OCI-LY3 (cell line): ENCODE data around the gene ALDH1A3.

ENCODE experiments used
- H2AFZ ChIP-seq: fragments of 200-600, 300-600 bp; shearing (Covaris generic); 2 replicates; pipeline ENCODE4 v1.6.0; 2014; ENCODE audit warnings: antibody characterized with exemption, low read depth, low read length
- H3K27ac ChIP-seq: fragments of 200-600, 300-600 bp; sonication (generic); 2 replicates; pipeline ENCODE4 v1.5.1; 2014; ENCODE audit warnings: mild to moderate bottlenecking, low read length, moderate library complexity, mixed read lengths
- H3K27me3 ChIP-seq: fragments of 200-600, 300-600 bp; sonication (generic); 2 replicates; pipeline ENCODE4 v1.6.1; 2014; ENCODE audit warnings: low read depth, low read length, mixed read lengths
- H3K36me3 ChIP-seq: fragments of 200-600, 300-600 bp; sonication (generic); replicated peaks from 2 replicates; pipeline ENCODE3; 2014; ENCODE audit warnings: low read depth, low read length, mixed read lengths
- H3K4me1 ChIP-seq: fragments of 300-600, 200-600 bp; sonication (generic); 2 replicates; pipeline ENCODE4 v1.6.1; 2014; ENCODE audit warnings: low read length, mixed read lengths
- H3K4me2 ChIP-seq: fragments of 200-600, 300-600 bp; sonication (generic); 2 replicates; pipeline ENCODE4 v1.6.1; 2014; ENCODE audit warnings: low read length, mixed read lengths
- H3K4me3 ChIP-seq: fragments of 300-600, 200-600 bp; sonication (generic); 2 replicates; pipeline ENCODE4 v1.5.1; 2014; ENCODE audit warnings: antibody characterized with exemption, mild to moderate bottlenecking, low read length, moderate library complexity
- H3K79me2 ChIP-seq: fragments of 300-600, 200-600 bp; shearing (Covaris generic); 2 replicates; pipeline ENCODE4 v1.6.1; 2014; ENCODE audit warnings: mild to moderate bottlenecking, low read length, mixed read lengths
- H3K9ac ChIP-seq: fragments of 300-600, 200-600 bp; shearing (Covaris generic); 2 replicates; pipeline ENCODE4 v1.6.0; 2014; ENCODE audit warnings: mild to moderate bottlenecking, low read length, moderate library complexity
- H3K9me3 ChIP-seq: fragments of 200-600, 300-600 bp; shearing (Covaris generic); 2 replicates; pipeline ENCODE4 v1.6.1; 2014; ENCODE audit warnings: low read length, mixed read lengths; ENCODE audit not compliant: insufficient read depth
- H4K20me1 ChIP-seq: fragments of 200-600, 300-600 bp; sonication (generic); 2 replicates; pipeline ENCODE4 v1.6.1; 2016; ENCODE audit warnings: low read length, mixed read lengths; ENCODE audit not compliant: insufficient read depth
- CTCF ChIP-seq: fragments of 200-600, 300-600 bp; sonication (generic); IDR thresholded peaks from 2 replicates; pipeline ENCODE4 v1.5.1; 2014; ENCODE audit warnings: antibody characterized with exemption, low read length, low read depth
- EZH2phosphoT487 ChIP-seq: fragments of 200-600 bp; shearing (Covaris generic); IDR thresholded peaks from 2 replicates; pipeline ENCODE4 v1.6.1; 2018; ENCODE audit warnings: antibody characterized with exemption, mixed run types, low read depth

ALDH1A3 gene

GRCh38 chr15:100863075-100863795 is 16.4 kb upstream of the ALDH1A3 start:
- Histone ChIP-seq H4K20me1 (no peaks in the 10 kb centered on the region), H3K4me1 (peaks cover 18% of the 10 kb centered on the region), H3K79me2 (no peaks in the 10 kb centered on the region), H3K9me3 (0 out of 2 replicates have a peak, but pooled peaks cover 3% of the 10 kb centered on the region), H3K4me3 (no peak overlapping the region), H3K27ac (no peak overlapping the region), H3K9ac (no peak overlapping the region), H3K36me3 (peaks cover 10% of the 10 kb centered on the region), H2AFZ (no peak overlapping the region), H3K4me2 (no peak overlapping the region), H3K27me3 (no peaks in the 10 kb centered on the region)
- no peak for TF ChIP-seq CTCF
- TF ChIP-seq EZH2phosphoT487 = no peak

GRCh38 chr15:100863796-100864267 is 15.8 kb upstream of the ALDH1A3 start:
- Histone ChIP-seq H3K4me1 (peaks cover 18% of the 10 kb centered on the region), H3K4me3 (no peak overlapping the region), H4K20me1 (no peaks in the 10 kb centered on the region), H3K27ac (no peak overlapping the region), H3K9me3 (0 out of 2 replicates have a peak, but pooled peaks cover 3% of the 10 kb centered on the region), H3K79me2 (no peaks in the 10 kb centered on the region), H3K36me3 (peaks cover 10% of the 10 kb centered on the region), H3K4me2 (no peak overlapping the region), H2AFZ (no peak overlapping the region), H3K9ac (no peak overlapping the region), H3K27me3 (no peaks in the 10 kb centered on the region)
- TF ChIP-seq EZH2phosphoT487 = no peak
- TF ChIP-seq CTCF = no peak

- peaks cover 4% of the 10 kb centered on the region; the same call in 1 of the 2 replicates for H3K9me3 ChIP-seq
- H3K4me2 ChIP-seq = no peak overlapping the region
- H3K9ac ChIP-seq = no peak overlapping the region
- TF ChIP-seq CTCF = no peak
- TF ChIP-seq EZH2phosphoT487 = no peak
- H4K20me1 ChIP-seq = no peaks in the 10 kb centered on the region
- no peak overlapping the region for H3K27ac ChIP-seq
- peaks cover 13% of the 10 kb centered on the region for H3K4me1 ChIP-seq
- no peak overlapping the region for H3K4me3 ChIP-seq
- H3K27me3 ChIP-seq = no peaks in the 10 kb centered on the region
- no peaks in the 10 kb centered on the region for H3K36me3 ChIP-seq
- H2AFZ ChIP-seq = no peak overlapping the region
- no peaks in the 10 kb centered on the region for H3K79me2 ChIP-seq
Measured at GRCh38 chr15:100866386-100867330, 13.0 kb upstream of the ALDH1A3 start.

GRCh38 chr15:100867433-100867832 is 12.2 kb upstream of the ALDH1A3 start:
- no peak overlapping the region for H3K4me3 ChIP-seq
- peaks cover 4% of the 10 kb centered on the region; the same call in 1 of the 2 replicates for H3K9me3 ChIP-seq
- H3K4me1 ChIP-seq = peaks cover 6% of the 10 kb centered on the region
- no peak overlapping the region for H2AFZ ChIP-seq
- H3K79me2 ChIP-seq = no peaks in the 10 kb centered on the region
- H3K36me3 ChIP-seq = no peaks in the 10 kb centered on the region
- H3K27me3 ChIP-seq = no peaks in the 10 kb centered on the region
- H3K4me2 ChIP-seq = no peak overlapping the region
- no peaks in the 10 kb centered on the region for H4K20me1 ChIP-seq
- no peak overlapping the region for H3K9ac ChIP-seq
- H3K27ac ChIP-seq = no peak overlapping the region
- TF ChIP-seq EZH2phosphoT487 = no peak
- TF ChIP-seq CTCF = no peak
